HepG2 (cell line): ENCODE measurements around the gene IMMT. TPM values are rescaled to one million over a fixed set of nuclear protein-coding genes. Genes with fewer than 3 reads are reported as not detected.

Experiments
- BCLAF1 ChIP-seq: fragments of 450-650 bp; IDR thresholded peaks from 2 replicates; pipeline ENCODE4 v1.6.1; 2017; ENCODE audit warnings: mild to moderate bottlenecking
- CHCHD3 ChIP-seq: sonication (generic); formaldehyde crosslinking; IDR thresholded peaks from 2 replicates; pipeline ENCODE4 v1.8.0; 2022; ENCODE audit warnings: mild to moderate bottlenecking, missing genetic modification reagents, moderate library complexity
- KDM1A ChIP-seq: IDR thresholded peaks from 2 replicates; pipeline ENCODE4 v1.6.1; 2016; ENCODE audit warnings: missing compliant biosample characterization
- KLF11 ChIP-seq: IDR thresholded peaks from 2 replicates; pipeline ENCODE4 v1.6.1; 2016; ENCODE audit warnings: missing compliant biosample characterization
- KLF9 ChIP-seq: IDR thresholded peaks from 2 replicates; pipeline ENCODE4 v1.6.1; 2016; ENCODE audit warnings: low read depth
- MIER3 ChIP-seq: IDR thresholded peaks from 2 replicates; pipeline ENCODE4 v1.6.1; 2016; ENCODE audit warnings: missing compliant biosample characterization, borderline replicate concordance
- PAF1 ChIP-seq: IDR thresholded peaks from 2 replicates; pipeline ENCODE4 v1.6.1; 2016; ENCODE audit warnings: missing genetic modification reagents, missing compliant biosample characterization
- SMARCC2 ChIP-seq: fragments of 450-650 bp; IDR thresholded peaks from 2 replicates; pipeline ENCODE4 v1.6.1; 2017; ENCODE audit warnings: antibody characterized with exemption, mild to moderate bottlenecking
- SMARCE1 ChIP-seq: fragments of 450-650 bp; IDR thresholded peaks from 2 replicates; pipeline ENCODE4 v1.6.1; 2017; ENCODE audit warnings: borderline replicate concordance
- SYNCRIP ChIP-seq: fragments of 200-400 bp; formaldehyde crosslinking; IDR thresholded peaks from 2 replicates; pipeline ENCODE4 v1.6.1; 2018; ENCODE audit warnings: mild to moderate bottlenecking, low read depth, low read length; ENCODE audit not compliant: insufficient read depth
- TRIM24 ChIP-seq: sonication (generic); formaldehyde crosslinking; IDR thresholded peaks from 2 replicates; pipeline ENCODE4 v1.8.0; 2022; ENCODE audit warnings: mild to moderate bottlenecking, missing genetic modification reagents
- ZFP82 ChIP-seq: sonication (generic); formaldehyde crosslinking; IDR thresholded peaks from 2 replicates; pipeline ENCODE4 v1.5.1; 2020; ENCODE audit warnings: mild to moderate bottlenecking, missing genetic modification reagents, borderline replicate concordance
- ZNF121 ChIP-seq: sonication (generic); formaldehyde crosslinking; IDR thresholded peaks from 2 replicates; pipeline ENCODE4 v1.5.0; 2020; ENCODE audit warnings: mild to moderate bottlenecking, missing genetic modification reagents
- ZNF142 ChIP-seq: sonication (generic); formaldehyde crosslinking; IDR thresholded peaks from 2 replicates; pipeline ENCODE4 v1.4.0; 2020; ENCODE audit warnings: missing genetic modification reagents
- ZNF333 ChIP-seq: sonication (generic); formaldehyde crosslinking; IDR thresholded peaks from 2 replicates; pipeline ENCODE4 v1.4.0; 2020; ENCODE audit warnings: mild to moderate bottlenecking, missing genetic modification reagents, borderline replicate concordance
- ZNF343 ChIP-seq: sonication (generic); formaldehyde crosslinking; IDR thresholded peaks from 2 replicates; pipeline ENCODE4 v1.4.0; 2020; ENCODE audit warnings: mild to moderate bottlenecking, missing genetic modification reagents
- ZNF430 ChIP-seq: sonication (generic); formaldehyde crosslinking; IDR thresholded peaks from 2 replicates; pipeline ENCODE4 v1.9.0; 2021; ENCODE audit warnings: mild to moderate bottlenecking, missing genetic modification reagents
- ZNF44 ChIP-seq: sonication (generic); formaldehyde crosslinking; IDR thresholded peaks from 2 replicates; pipeline ENCODE4 v1.5.1; 2020; ENCODE audit warnings: mild to moderate bottlenecking, missing genetic modification reagents
- ZNF580 ChIP-seq: IDR thresholded peaks from 2 replicates; pipeline ENCODE4 v1.6.1; 2016; ENCODE audit warnings: low read depth, borderline replicate concordance
- ZNF720 ChIP-seq: sonication (generic); formaldehyde crosslinking; IDR thresholded peaks from 2 replicates; pipeline ENCODE4 v1.4.0; 2020; ENCODE audit warnings: missing genetic modification reagents
- ZNF761 ChIP-seq: sonication (generic); formaldehyde crosslinking; conservative IDR thresholded peaks from 2 replicates; pipeline ENCODE4 v1.4.0; 2020; ENCODE audit warnings: mild to moderate bottlenecking, missing genetic modification reagents
- ZNF883 ChIP-seq: sonication (generic); formaldehyde crosslinking; IDR thresholded peaks from 2 replicates; pipeline ENCODE4 v1.5.1; 2020; ENCODE audit warnings: mild to moderate bottlenecking, missing genetic modification reagents; ENCODE audit errors: not compliant biosample characterization
- polyA plus RNA-seq, 8 experiments: library from polyadenylated mRNA; depleted of rRNA in 3 of 8; stranded (reverse) in 7 of 8; unstranded in 1 of 8; fragments of >200 nt; fragmentation: Illumina TruSeq in 4 of 8; extraction: Trizol in 4 of 8; gene quantifications; 2 replicates each; pipeline versions ENCODE4 v1.2.1 to v1.2.3, GENCODE V29; 2011 to 2016; ENCODE audit warnings: low read depth in 4 of 8, missing spikeins in 1 of 8, mixed read lengths in 1 of 8; ENCODE audit not compliant: insufficient read depth in 1 of 8
- total RNA-seq, 5 experiments: library from RNA; depleted of rRNA; stranded (reverse); fragments of >200 nt; fragmentation: Illumina TruSeq; extraction: Trizol; gene quantifications; 2 replicates each; pipeline ENCODE4 v1.2.3, GENCODE V29; 2016; ENCODE audit warnings: low read depth in 1 of 5

The IMMT gene
- total and polyA plus RNA-seq, 2 of the 13 experiments (the other 11 are each of a cell fraction or from before 2014, with no cell fraction given), result 63.5 to 119 TPM

- TF ChIP-seq ZNF142 (CRISPR knock-in tag) (no peak), SMARCC2 (no peak), ZFP82 (peak; percentile 58; the same call in 1 of the 2 replicates), ZNF430 (no peak), KDM1A (CRISPR knock-in tag) (peak; percentile 86; the same call in 1 of the 2 replicates), ZNF343 (CRISPR knock-in tag) (no peak; the same call in 1 of the 2 replicates), BCLAF1 (no peak), SMARCE1 (no peak), KLF9 (CRISPR knock-in tag) (no peak), ZNF121 (CRISPR knock-in tag) (peak; percentile 86), ZNF580 (CRISPR knock-in tag) (no peak), ZNF883 (CRISPR knock-in tag) (no peak), PAF1 (no peak), MIER3 (CRISPR knock-in tag) (no peak), KLF11 (peak; percentile 15; the same call in 1 of the 2 replicates), SYNCRIP (no peak), TRIM24 (no peak), ZNF761 (CRISPR knock-in tag) (0 out of 2 replicates have a peak, but pooled peaks have one; percentile 5), ZNF44 (CRISPR knock-in tag) (0 out of 2 replicates have a peak, but pooled peaks have one; percentile 30), CHCHD3 (CRISPR knock-in tag) (no peak), ZNF333 (CRISPR knock-in tag) (peak; percentile 57; the same call in 1 of the 2 replicates), ZNF720 (CRISPR knock-in tag) (no peak)
These were observed 636 bp upstream of the IMMT start (continued) for GRCh38 chr2:86195808-86196387.
